ENCODE results near the gene CRKL. TPM values are rescaled to one million over a fixed set of nuclear protein-coding genes. Genes with fewer than 3 reads are reported as not detected.
A peak's percentile ranks its signal among the peaks of the same experiment; 100 is the strongest.
"Not testable (repeated sequence)": the region's sequence is repeated elsewhere in the genome, so short reads cannot be mapped to it uniquely, and the experiment has no call there.

CRKL gene
- total RNA-seq, 1 donor from 2014 or later = 78.2 TPM

GRCh38 chr22:20905415-20906386 is 11.5 kb upstream of the CRKL start:
- peaks cover 19% of the 10 kb centered on the region for H3K27me3 Mint-ChIP-seq (ENCODE audit: insufficient read depth)

GRCh38 chr22:20906387-20906767 is 10.8 kb upstream of the CRKL start:
- Mint-ChIP-seq H3K27ac (no peak overlapping the region), H3K9me3 (no peaks in the 10 kb centered on the region), H3K36me3 (ENCODE audit: low read depth) (no peaks in the 10 kb centered on the region), H3K4me3 (no peak overlapping the region), H3K4me1 (ENCODE audit: low read depth) (no peaks in the 10 kb centered on the region), H3K27me3 (ENCODE audit: insufficient read depth) (peaks cover 19% of the 10 kb centered on the region)
- intact Hi-C loops (cut with micrococcal nuclease) = no loop called here
- DNase-seq (ENCODE audit: low spot score) = no peak

More at GRCh38 chr22:20905415-20906386, 11.5 kb upstream of the CRKL start:
- no peak overlapping the region for H3K27ac Mint-ChIP-seq
- DNase-seq (ENCODE audit: low spot score) = no peak
- intact Hi-C loops (cut with micrococcal nuclease) = no loop called here
- no peaks in the 10 kb centered on the region for H3K36me3 Mint-ChIP-seq (ENCODE audit: low read depth)
- no peaks in the 10 kb centered on the region for H3K4me1 Mint-ChIP-seq (ENCODE audit: low read depth)
- no peaks in the 10 kb centered on the region for H3K9me3 Mint-ChIP-seq
- no peak overlapping the region for H3K4me3 Mint-ChIP-seq

- H3K36me3 Mint-ChIP-seq (ENCODE audit: low read depth); DNase-seq (ENCODE audit: low spot score); H3K27ac Mint-ChIP-seq; H3K9me3 Mint-ChIP-seq; intact Hi-C loops (cut with micrococcal nuclease); H3K4me3 Mint-ChIP-seq; H3K4me1 Mint-ChIP-seq (ENCODE audit: low read depth): not testable (repeated sequence)
- H3K27me3 Mint-ChIP-seq (ENCODE audit: insufficient read depth) = peaks cover 19% of the 10 kb centered on the region
Observed at GRCh38 chr22:20908717-20909116, 8.5 kb upstream of the CRKL start.

- no peaks in the 10 kb centered on the region for H3K4me1 Mint-ChIP-seq (ENCODE audit: low read depth)
- H3K9me3 Mint-ChIP-seq = no peaks in the 10 kb centered on the region
- no peaks in the 10 kb centered on the region for H3K36me3 Mint-ChIP-seq (ENCODE audit: low read depth)
- no peak overlapping the region for H3K27ac Mint-ChIP-seq
- H3K4me3 Mint-ChIP-seq = no peak overlapping the region
- H3K27me3 Mint-ChIP-seq (ENCODE audit: insufficient read depth) = peaks cover 19% of the 10 kb centered on the region
- no peak for DNase-seq (ENCODE audit: low spot score)
- intact Hi-C loops (cut with micrococcal nuclease) = loop anchor here (10.0 kb wide), 1 partner anchor 405 kb away; the partner anchor contains the start of gene MED15
Observed at GRCh38 chr22:20909543-20910303, 7.5 kb upstream of the CRKL start.

- Mint-ChIP-seq H3K27ac (no peak overlapping the region), H3K9me3 (no peaks in the 10 kb centered on the region), H3K4me1 (ENCODE audit: low read depth) (peaks cover 9% of the 10 kb centered on the region), H3K27me3 (ENCODE audit: insufficient read depth) (peaks cover 3% of the 10 kb centered on the region), H3K4me3 (no peak overlapping the region), H3K36me3 (ENCODE audit: low read depth) (no peaks in the 10 kb centered on the region)
- DNase-seq (ENCODE audit: low spot score) = no peak
- intact Hi-C loops (cut with micrococcal nuclease) = loop anchor here (10.0 kb wide), 1 partner anchor 408 kb away; the partner anchor contains the start of gene MED15
Observed at GRCh38 chr22:20912494-20912893, 4.7 kb upstream of the CRKL start.

GRCh38 chr22:20918663-20919218 is 1.5 kb downstream of the CRKL start:
- H3K4me3 Mint-ChIP-seq = peak overlapping the region; percentile 99
- peaks cover 38% of the 10 kb centered on the region for H3K4me1 Mint-ChIP-seq (ENCODE audit: low read depth)
- peak overlapping the region; percentile 88 for H3K27ac Mint-ChIP-seq
- peaks cover 16% of the 10 kb centered on the region for H3K36me3 Mint-ChIP-seq (ENCODE audit: low read depth)
- intact Hi-C loops (cut with micrococcal nuclease) = loop anchor here (1.0 to 10.0 kb wide), 4 partner anchors 44 to 414 kb away; partner anchors contain the start of genes LZTR1 and MED15
- H3K9me3 Mint-ChIP-seq = no peaks in the 10 kb centered on the region
- peaks cover 3% of the 10 kb centered on the region for H3K27me3 Mint-ChIP-seq (ENCODE audit: insufficient read depth)
- DNase-seq (ENCODE audit: low spot score) = no peak

- no peak for DNase-seq (ENCODE audit: low spot score)
- Mint-ChIP-seq H3K27ac (peak overlapping the region; percentile 40), H3K4me1 (ENCODE audit: low read depth) (peaks cover 38% of the 10 kb centered on the region), H3K4me3 (peak overlapping the region; percentile 99), H3K36me3 (ENCODE audit: low read depth) (peaks cover 16% of the 10 kb centered on the region), H3K27me3 (ENCODE audit: insufficient read depth) (no peaks in the 10 kb centered on the region), H3K9me3 (no peaks in the 10 kb centered on the region)
- intact Hi-C loops (cut with micrococcal nuclease) = loop anchor here (1.0 to 10.0 kb wide), 4 partner anchors 8 to 415 kb away; partner anchors contain the start of genes LZTR1 and MED15
Observed at GRCh38 chr22:20919718-20920117, 2.5 kb downstream of the CRKL start.

GRCh38 chr22:20920881-20921203 is 3.6 kb downstream of the CRKL start:
- peak overlapping the region; percentile 99 for H3K4me3 Mint-ChIP-seq
- DNase-seq (ENCODE audit: low spot score) = no peak
- H3K36me3 Mint-ChIP-seq (ENCODE audit: low read depth) = peaks cover 19% of the 10 kb centered on the region
- no peaks in the 10 kb centered on the region for H3K9me3 Mint-ChIP-seq
- peaks cover 43% of the 10 kb centered on the region for H3K4me1 Mint-ChIP-seq (ENCODE audit: low read depth)
- peak overlapping the region; percentile 37 for H3K27ac Mint-ChIP-seq
- H3K27me3 Mint-ChIP-seq (ENCODE audit: insufficient read depth) = no peaks in the 10 kb centered on the region
- intact Hi-C loops (cut with micrococcal nuclease) = loop anchor here (1.0 kb wide), 1 partner anchor 10 kb away; no protein-coding TSS in a partner anchor

GRCh38 chr22:20922141-20922751 is 5.0 kb downstream of the CRKL start:
- peak overlapping the region; percentile 21 for H3K27ac Mint-ChIP-seq
- peak overlapping the region; percentile 9 for H3K4me3 Mint-ChIP-seq
- H3K36me3 Mint-ChIP-seq (ENCODE audit: low read depth) = peaks cover 23% of the 10 kb centered on the region
- intact Hi-C loops (cut with micrococcal nuclease) = no loop called here
- H3K9me3 Mint-ChIP-seq = no peaks in the 10 kb centered on the region
- DNase-seq (ENCODE audit: low spot score) = no peak
- H3K4me1 Mint-ChIP-seq (ENCODE audit: low read depth) = peaks cover 42% of the 10 kb centered on the region
- H3K27me3 Mint-ChIP-seq (ENCODE audit: insufficient read depth) = no peaks in the 10 kb centered on the region

GRCh38 chr22:20926243-20926642 is 9.0 kb downstream of the CRKL start:
- Mint-ChIP-seq H3K27me3 (ENCODE audit: insufficient read depth) (no peaks in the 10 kb centered on the region), H3K4me3 (no peak overlapping the region), H3K27ac (no peak overlapping the region), H3K4me1 (ENCODE audit: low read depth) (peaks cover 33% of the 10 kb centered on the region), H3K36me3 (ENCODE audit: low read depth) (peaks cover 18% of the 10 kb centered on the region), H3K9me3 (no peaks in the 10 kb centered on the region)
- DNase-seq (ENCODE audit: low spot score) = no peak
- intact Hi-C loops (cut with micrococcal nuclease) = no loop called here

- no peak overlapping the region for H3K4me3 Mint-ChIP-seq
- no peak for DNase-seq (ENCODE audit: low spot score)
- no peaks in the 10 kb centered on the region for H3K27me3 Mint-ChIP-seq (ENCODE audit: insufficient read depth)
- peaks cover 33% of the 10 kb centered on the region for H3K4me1 Mint-ChIP-seq (ENCODE audit: low read depth)
- peaks cover 14% of the 10 kb centered on the region for H3K36me3 Mint-ChIP-seq (ENCODE audit: low read depth)
- intact Hi-C loops (cut with micrococcal nuclease) = no loop called here
- no peaks in the 10 kb centered on the region for H3K9me3 Mint-ChIP-seq
- H3K27ac Mint-ChIP-seq = no peak overlapping the region
Observed at GRCh38 chr22:20927940-20928572, 10.8 kb downstream of the CRKL start.

- no peaks in the 10 kb centered on the region for H3K9me3 Mint-ChIP-seq
- intact Hi-C loops (cut with micrococcal nuclease) = no loop called here
- peaks cover 15% of the 10 kb centered on the region for H3K36me3 Mint-ChIP-seq (ENCODE audit: low read depth)
- peaks cover 33% of the 10 kb centered on the region for H3K4me1 Mint-ChIP-seq (ENCODE audit: low read depth)
- H3K4me3 Mint-ChIP-seq = no peak overlapping the region
- DNase-seq (ENCODE audit: low spot score) = no peak
- H3K27me3 Mint-ChIP-seq (ENCODE audit: insufficient read depth) = no peaks in the 10 kb centered on the region
- H3K27ac Mint-ChIP-seq = no peak overlapping the region
Observed at GRCh38 chr22:20928573-20928967, 11.4 kb downstream of the CRKL start.
